ENCODE results near the gene ZKSCAN4. TPM values are rescaled to one million over a fixed set of nuclear protein-coding genes. Genes with fewer than 3 reads are reported as not detected.

The ZKSCAN4 gene
- polyA plus RNA-seq, 2 of the 4 experiments (the other 2 are of a cell fraction) = 1.8 to 2.3 TPM

DNA sequence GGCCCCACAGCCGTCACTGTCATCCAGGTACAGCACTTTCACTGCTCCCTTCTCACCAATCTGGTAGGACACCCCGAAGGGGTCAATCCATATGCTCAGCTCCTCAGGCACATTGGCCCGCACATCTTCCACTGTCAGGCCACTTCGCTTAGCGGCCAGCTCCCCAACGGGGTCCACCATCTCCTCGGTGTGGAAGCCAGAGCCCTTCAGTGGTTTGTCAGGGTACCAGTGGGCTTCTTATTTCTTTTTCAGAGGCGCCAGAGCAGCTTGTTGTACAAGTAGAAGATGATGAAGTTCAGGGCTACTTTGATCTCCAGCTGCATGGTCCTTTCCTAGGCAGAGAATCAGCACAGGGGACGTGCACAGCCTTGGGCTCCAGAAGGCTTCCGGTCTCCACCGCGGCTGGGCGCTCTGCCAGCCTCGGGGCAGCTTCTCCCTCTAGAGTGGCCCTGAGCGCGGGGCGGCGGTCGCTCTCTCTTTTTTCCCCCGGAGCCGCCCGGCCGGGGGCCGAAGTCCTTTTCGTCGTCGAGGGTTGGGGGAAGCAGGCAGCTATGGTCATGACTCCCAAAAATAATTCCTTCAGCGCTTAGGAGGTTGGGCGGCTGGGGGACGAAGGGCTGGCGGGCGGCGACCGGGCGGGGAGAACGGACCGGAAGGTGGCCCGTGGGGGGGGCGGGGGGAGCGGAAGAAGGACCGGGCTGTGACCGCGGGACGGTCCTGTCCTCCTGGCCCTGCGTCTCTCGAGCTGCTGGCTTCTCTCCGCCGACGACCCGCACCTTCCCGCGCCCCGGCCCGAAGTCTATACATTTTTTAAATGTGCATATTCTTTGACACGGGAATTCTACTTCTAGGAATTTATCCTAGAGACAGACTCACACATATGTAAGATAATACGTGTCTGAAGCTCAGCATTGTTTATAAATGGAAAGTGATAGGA lies 33.5 kb downstream of the ZKSCAN4 start:
- H3K4me2 ChIP-seq = peak overlapping the region; percentile 96
- FAIRE-seq = no peak
- no peaks in the 10 kb centered on the region for H3K9me3 ChIP-seq
- DNase-seq (ENCODE audit: low read depth in 1 of 2, low spot score in 1 of 2) = peak; percentile 46 to 59
- peaks cover 7% of the 10 kb centered on the region; the same call in 1 of the 3 replicates for H3K4me1 ChIP-seq
- peak; percentile 92 to 96 for ATAC-seq
- POLR2A ChIA-PET = interaction anchor here (1.0 to 1.6 kb wide), 6 partner anchors 48 to 326 kb away, joined by 3 to 10 read pairs (median 7); partner anchors contain the start of genes ZKSCAN8, ZSCAN26 and ZSCAN31
- WGBS (ENCODE audit: missing lambda C conversion rate) = 29% methylated on average over 24 of the region's 56 CpGs
- H3K4me3 ChIP-seq = peak overlapping the region; percentile 57
- H3K27ac ChIP-seq = peak overlapping the region; percentile 92 to 98
- CTCF ChIA-PET = interaction anchor here (0.5 to 1.2 kb wide), 2 partner anchors 27 to 30 kb away, joined by 4 read pairs; no protein-coding TSS in a partner anchor
- TF ChIP-seq, protein P1, sequence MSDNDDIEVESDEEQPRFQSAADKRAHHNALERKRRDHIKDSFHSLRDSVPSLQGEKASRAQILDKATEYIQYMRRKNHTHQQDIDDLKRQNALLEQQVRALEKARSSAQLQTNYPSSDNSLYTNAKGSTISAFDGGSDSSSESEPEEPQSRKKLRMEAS (IDR thresholded peaks at IDR 0.05) = peak; percentile 87
- TF ChIP-seq POLR2A (IDR thresholded peaks at IDR 0.05; ENCODE audit: low read length) (peak; percentile 67), PHF8 (IDR thresholded peaks at IDR 0.05; ENCODE audit: borderline replicate concordance, low read depth) (peak; percentile 44; the same call in 1 of the 2 replicates), JUN (IDR thresholded peaks at IDR 0.05) (peak in 1 of 2 experiments; percentile 76; a peak in 2 of 5 replicates)
- TF ChIP-seq, protein P2, sequence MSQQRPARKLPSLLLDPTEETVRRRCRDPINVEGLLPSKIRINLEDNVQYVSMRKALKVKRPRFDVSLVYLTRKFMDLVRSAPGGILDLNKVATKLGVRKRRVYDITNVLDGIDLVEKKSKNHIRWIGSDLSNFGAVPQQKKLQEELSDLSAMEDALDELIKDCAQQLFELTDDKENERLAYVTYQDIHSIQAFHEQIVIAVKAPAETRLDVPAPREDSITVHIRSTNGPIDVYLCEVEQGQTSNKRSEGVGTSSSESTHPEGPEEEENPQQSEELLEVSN (IDR thresholded peaks at IDR 0.05; ENCODE audit: borderline replicate concordance, low read depth) = peak; percentile 95
- TF ChIP-seq, protein P3, sequence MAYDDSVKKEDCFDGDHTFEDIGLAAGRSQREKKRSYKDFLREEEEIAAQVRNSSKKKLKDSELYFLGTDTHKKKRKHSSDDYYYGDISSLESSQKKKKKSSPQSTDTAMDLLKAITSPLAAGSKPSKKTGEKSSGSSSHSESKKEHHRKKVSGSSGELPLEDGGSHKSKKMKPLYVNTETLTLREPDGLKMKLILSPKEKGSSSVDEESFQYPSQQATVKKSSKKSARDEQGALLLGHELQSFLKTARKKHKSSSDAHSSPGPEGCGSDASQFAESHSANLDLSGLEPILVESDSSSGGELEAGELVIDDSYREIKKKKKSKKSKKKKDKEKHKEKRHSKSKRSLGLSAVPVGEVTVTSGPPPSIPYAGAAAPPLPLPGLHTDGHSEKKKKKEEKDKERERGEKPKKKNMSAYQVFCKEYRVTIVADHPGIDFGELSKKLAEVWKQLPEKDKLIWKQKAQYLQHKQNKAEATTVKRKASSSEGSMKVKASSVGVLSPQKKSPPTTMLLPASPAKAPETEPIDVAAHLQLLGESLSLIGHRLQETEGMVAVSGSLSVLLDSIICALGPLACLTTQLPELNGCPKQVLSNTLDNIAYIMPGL (CRISPR knock-in tag; IDR thresholded peaks at IDR 0.05; ENCODE audit: borderline replicate concordance) = no peak
- TF ChIP-seq, protein P4, sequence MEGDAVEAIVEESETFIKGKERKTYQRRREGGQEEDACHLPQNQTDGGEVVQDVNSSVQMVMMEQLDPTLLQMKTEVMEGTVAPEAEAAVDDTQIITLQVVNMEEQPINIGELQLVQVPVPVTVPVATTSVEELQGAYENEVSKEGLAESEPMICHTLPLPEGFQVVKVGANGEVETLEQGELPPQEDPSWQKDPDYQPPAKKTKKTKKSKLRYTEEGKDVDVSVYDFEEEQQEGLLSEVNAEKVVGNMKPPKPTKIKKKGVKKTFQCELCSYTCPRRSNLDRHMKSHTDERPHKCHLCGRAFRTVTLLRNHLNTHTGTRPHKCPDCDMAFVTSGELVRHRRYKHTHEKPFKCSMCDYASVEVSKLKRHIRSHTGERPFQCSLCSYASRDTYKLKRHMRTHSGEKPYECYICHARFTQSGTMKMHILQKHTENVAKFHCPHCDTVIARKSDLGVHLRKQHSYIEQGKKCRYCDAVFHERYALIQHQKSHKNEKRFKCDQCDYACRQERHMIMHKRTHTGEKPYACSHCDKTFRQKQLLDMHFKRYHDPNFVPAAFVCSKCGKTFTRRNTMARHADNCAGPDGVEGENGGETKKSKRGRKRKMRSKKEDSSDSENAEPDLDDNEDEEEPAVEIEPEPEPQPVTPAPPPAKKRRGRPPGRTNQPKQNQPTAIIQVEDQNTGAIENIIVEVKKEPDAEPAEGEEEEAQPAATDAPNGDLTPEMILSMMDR (IDR thresholded peaks at IDR 0.05) = no peak

DNA sequence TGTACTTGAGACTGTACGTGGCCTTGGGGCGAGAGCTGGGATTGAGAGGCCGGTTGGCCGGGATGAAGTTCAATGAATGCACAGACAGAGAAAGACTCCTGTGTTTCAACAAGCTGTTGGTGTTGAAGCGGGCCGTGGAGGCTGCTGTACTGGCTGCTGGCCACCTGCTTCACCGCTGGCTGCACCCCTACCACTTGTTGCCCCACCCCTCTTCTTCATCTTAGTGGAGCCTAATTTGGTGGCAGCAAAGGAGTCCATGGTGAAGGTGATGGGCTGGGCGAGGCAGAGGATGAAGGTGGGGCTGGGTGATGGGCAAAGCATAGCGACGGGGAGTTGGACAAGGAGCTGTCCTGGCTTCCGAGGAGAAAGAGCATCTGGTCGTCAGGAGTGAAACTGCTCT lies 34.2 kb downstream of the ZKSCAN4 start:
- peak overlapping the region; percentile 96 for H3K4me2 ChIP-seq
- CTCF ChIA-PET = no interaction called here

DNA sequence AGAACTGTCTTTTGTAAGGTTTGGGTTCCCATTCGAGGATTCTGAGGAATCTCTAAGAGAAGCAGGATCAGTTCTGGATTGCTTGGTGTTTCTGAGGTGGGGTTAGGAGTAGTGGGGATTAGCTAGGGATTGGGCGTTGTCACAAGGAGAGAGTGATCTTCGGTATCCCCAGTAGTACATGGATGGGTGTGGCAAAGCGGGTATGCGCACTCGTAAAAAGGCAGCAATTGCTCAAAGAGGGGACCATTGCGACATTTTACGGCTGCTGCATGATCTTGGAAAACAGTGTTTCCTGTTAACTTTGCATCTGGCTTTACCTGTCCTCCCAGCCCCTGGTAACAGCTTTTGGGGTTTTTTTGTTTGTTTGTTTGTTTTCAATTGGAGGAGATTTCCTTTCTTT lies 36.6 kb downstream of the ZKSCAN4 start:
- H3K9me3 ChIP-seq = no peaks in the 10 kb centered on the region
- H3K4me3 ChIP-seq = no peak overlapping the region
- 50% methylated on average over 8 of the region's 8 CpGs for WGBS (ENCODE audit: missing lambda C conversion rate)
- H3K27ac ChIP-seq = no peak overlapping the region
- peaks cover 12% of the 10 kb centered on the region; the same call in 1 of the 3 replicates for H3K4me1 ChIP-seq
- DNase-seq (ENCODE audit: low read depth in 1 of 2, low spot score in 1 of 2) (no peak), FAIRE-seq (no peak), ATAC-seq (no peak)
- ChIA-PET POLR2A (no interaction called here), CTCF (no interaction called here)
- no peak overlapping the region for H3K4me2 ChIP-seq
- TF ChIP-seq MAZ (IDR thresholded peaks at IDR 0.05; ENCODE audit: borderline replicate concordance, low read depth, low read length) = no peak
- TF ChIP-seq CHD2 (IDR thresholded peaks at IDR 0.05; ENCODE audit: low read length, partially characterized antibody) = no peak
- no peak for TF ChIP-seq HOXB5 (CRISPR knock-in tag; IDR thresholded peaks at IDR 0.05)
- TF ChIP-seq, protein P5, sequence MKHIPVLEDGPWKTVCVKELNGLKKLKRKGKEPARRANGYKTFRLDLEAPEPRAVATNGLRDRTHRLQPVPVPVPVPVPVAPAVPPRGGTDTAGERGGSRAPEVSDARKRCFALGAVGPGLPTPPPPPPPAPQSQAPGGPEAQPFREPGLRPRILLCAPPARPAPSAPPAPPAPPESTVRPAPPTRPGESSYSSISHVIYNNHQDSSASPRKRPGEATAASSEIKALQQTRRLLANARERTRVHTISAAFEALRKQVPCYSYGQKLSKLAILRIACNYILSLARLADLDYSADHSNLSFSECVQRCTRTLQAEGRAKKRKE (CRISPR knock-in tag; IDR thresholded peaks at IDR 0.05; ENCODE audit: low read depth) = no peak
- TF ChIP-seq, protein P6, sequence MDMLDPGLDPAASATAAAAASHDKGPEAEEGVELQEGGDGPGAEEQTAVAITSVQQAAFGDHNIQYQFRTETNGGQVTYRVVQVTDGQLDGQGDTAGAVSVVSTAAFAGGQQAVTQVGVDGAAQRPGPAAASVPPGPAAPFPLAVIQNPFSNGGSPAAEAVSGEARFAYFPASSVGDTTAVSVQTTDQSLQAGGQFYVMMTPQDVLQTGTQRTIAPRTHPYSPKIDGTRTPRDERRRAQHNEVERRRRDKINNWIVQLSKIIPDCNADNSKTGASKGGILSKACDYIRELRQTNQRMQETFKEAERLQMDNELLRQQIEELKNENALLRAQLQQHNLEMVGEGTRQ (IDR thresholded peaks at IDR 0.05) = no peak
- no peak for TF ChIP-seq EHF (CRISPR knock-in tag; IDR thresholded peaks at IDR 0.05)
- no peak for TF ChIP-seq ZC3H11A (IDR thresholded peaks at IDR 0.05)
- TF ChIP-seq HOXB13 (CRISPR knock-in tag; IDR thresholded peaks at IDR 0.05; ENCODE audit: low read depth) = no peak
- TF ChIP-seq FOXS1 (CRISPR knock-in tag; IDR thresholded peaks at IDR 0.05) = no peak
- TF ChIP-seq, protein P7, sequence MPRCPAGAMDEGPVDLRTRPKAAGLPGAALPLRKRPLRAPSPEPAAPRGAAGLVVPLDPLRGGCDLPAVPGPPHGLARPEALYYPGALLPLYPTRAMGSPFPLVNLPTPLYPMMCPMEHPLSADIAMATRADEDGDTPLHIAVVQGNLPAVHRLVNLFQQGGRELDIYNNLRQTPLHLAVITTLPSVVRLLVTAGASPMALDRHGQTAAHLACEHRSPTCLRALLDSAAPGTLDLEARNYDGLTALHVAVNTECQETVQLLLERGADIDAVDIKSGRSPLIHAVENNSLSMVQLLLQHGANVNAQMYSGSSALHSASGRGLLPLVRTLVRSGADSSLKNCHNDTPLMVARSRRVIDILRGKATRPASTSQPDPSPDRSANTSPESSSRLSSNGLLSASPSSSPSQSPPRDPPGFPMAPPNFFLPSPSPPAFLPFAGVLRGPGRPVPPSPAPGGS (IDR thresholded peaks at IDR 0.05) = no peak
- TF ChIP-seq SREBF2 (IDR thresholded peaks at IDR 0.05) = no peak
- no peak for TF ChIP-seq JUNB (IDR thresholded peaks at IDR 0.05)

More for the DNA sequence above, 34.2 kb downstream of the ZKSCAN4 start:
- DNase-seq (ENCODE audit: low read depth in 1 of 2, low spot score in 1 of 2) (no peak), FAIRE-seq (no peak), ATAC-seq (no peak)
- no peaks in the 10 kb centered on the region for H3K9me3 ChIP-seq
- TF ChIP-seq, protein P7 (IDR thresholded peaks at IDR 0.05) = no peak
- no peak for TF ChIP-seq HOXB13 (CRISPR knock-in tag; IDR thresholded peaks at IDR 0.05; ENCODE audit: low read depth)
- H3K4me3 ChIP-seq = peak overlapping the region; percentile 57; the same call in 1 of the 3 replicates
- POLR2A ChIA-PET = interaction anchor here (1.0 to 1.6 kb wide), 4 partner anchors 49 to 325 kb away, joined by 3 to 10 read pairs (median 7); partner anchors contain the start of gene ZSCAN26
- 92% methylated on average over 12 of the region's 12 CpGs for WGBS (ENCODE audit: missing lambda C conversion rate)
- H3K27ac ChIP-seq = peak overlapping the region; percentile 92 to 98; a peak in 5 of 6 replicates
- H3K4me1 ChIP-seq = peaks cover 7% of the 10 kb centered on the region; the same call in 1 of the 3 replicates
